ENCODE data around the gene RAD51B.

RAD51B gene

DNA sequence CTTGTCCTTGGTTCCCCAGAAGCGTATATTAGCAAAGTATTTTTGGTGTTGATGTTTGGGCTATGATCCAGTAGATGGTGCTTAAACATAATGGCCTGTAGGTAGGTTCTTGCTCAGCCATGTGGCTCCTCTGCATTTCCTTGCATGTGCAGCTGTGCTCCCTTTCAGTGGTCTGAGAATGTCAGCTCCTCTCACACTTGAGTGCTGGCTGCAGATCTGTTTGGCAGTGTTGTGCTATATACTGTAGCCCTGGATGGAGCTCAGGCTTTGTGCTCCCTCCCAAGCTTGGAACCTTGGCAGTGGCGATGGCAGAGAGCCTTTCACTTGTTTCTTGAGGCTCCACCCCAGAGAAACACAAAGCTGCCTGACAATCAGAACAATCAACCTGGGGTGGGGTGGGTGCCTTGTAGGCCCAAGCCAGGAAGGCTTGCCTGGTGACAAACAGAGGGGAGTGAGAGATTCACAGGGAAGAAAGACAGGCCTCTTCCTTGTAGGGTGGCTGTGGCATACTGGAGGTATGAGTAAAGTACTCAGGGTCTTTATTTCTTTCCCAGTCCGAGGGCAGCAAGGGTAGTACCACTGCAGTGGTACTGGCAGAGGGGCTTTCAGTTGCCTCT, 255.3 kb downstream of the RAD51B start:
- H3K4me3 ChIP-seq (ENCODE audit: low read depth, low read length) = no peak overlapping the region
- TF ChIP-seq, protein P1, sequence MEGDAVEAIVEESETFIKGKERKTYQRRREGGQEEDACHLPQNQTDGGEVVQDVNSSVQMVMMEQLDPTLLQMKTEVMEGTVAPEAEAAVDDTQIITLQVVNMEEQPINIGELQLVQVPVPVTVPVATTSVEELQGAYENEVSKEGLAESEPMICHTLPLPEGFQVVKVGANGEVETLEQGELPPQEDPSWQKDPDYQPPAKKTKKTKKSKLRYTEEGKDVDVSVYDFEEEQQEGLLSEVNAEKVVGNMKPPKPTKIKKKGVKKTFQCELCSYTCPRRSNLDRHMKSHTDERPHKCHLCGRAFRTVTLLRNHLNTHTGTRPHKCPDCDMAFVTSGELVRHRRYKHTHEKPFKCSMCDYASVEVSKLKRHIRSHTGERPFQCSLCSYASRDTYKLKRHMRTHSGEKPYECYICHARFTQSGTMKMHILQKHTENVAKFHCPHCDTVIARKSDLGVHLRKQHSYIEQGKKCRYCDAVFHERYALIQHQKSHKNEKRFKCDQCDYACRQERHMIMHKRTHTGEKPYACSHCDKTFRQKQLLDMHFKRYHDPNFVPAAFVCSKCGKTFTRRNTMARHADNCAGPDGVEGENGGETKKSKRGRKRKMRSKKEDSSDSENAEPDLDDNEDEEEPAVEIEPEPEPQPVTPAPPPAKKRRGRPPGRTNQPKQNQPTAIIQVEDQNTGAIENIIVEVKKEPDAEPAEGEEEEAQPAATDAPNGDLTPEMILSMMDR (IDR thresholded peaks at IDR 0.05; ENCODE audit: insufficient read depth, low read depth, low read length, missing control alignments) = no peak
- peak; percentile 55 for DNase-seq (ENCODE audit: low read depth)

- TF ChIP-seq, protein P1 (IDR thresholded peaks at IDR 0.05; ENCODE audit: insufficient read depth, low read depth, low read length, missing control alignments) = no peak
- no peak for DNase-seq (ENCODE audit: low read depth)
- no peak overlapping the region for H3K4me3 ChIP-seq (ENCODE audit: low read depth, low read length)
Measured at GRCh38 chr14:68075382-68076029, 255.9 kb downstream of the RAD51B start.

GRCh38 chr14:68076451-68076850, 256.9 kb downstream of the RAD51B start:
- H3K4me3 ChIP-seq (ENCODE audit: low read depth, low read length) = no peak overlapping the region
- TF ChIP-seq, protein P1 (IDR thresholded peaks at IDR 0.05; ENCODE audit: insufficient read depth, low read depth, low read length, missing control alignments) = no peak
- no peak for DNase-seq (ENCODE audit: low read depth)

DNA sequence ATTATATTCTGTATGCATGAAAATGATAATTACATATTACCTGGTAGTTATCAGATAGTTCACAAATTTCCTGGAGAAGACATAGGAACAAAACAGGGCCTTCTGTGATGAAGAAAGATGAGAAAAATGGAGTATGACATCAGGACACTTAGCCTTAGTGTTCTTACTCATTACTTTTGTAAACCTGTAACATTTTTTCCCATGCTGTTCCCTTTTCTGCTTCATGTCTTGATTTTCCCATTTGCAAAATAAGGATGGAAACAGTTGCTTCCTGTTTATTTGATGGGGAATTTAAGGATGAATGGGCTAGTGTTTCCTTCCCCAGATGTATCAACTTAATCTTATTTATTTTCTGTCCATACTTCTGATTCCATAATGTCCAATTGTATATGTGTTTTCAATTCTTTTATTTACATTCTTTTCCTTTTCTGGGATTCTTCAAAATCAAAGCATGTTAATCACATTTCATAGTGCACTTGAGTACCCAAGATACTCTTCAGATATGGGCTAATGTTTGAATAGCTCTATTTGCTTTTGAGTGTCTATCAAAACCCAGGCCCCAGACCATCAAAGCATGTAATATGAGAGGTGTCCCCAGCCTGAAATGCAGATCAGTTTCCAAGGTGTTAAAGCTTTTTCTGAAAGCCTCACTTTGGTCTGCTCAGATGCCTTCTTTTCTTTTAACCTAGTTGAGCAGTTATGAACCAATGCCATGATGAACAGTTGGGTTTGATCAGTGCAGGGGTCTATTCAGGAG, 260.5 kb downstream of the RAD51B start:
- H3K4me3 ChIP-seq (ENCODE audit: low read depth, low read length) = no peak overlapping the region
- no peak for DNase-seq (ENCODE audit: low read depth)
- TF ChIP-seq, protein P1 (IDR thresholded peaks at IDR 0.05; ENCODE audit: insufficient read depth, low read depth, low read length, missing control alignments) = no peak

- TF ChIP-seq, protein P1 (IDR thresholded peaks at IDR 0.05; ENCODE audit: insufficient read depth, low read depth, low read length, missing control alignments) = no peak
- H3K4me3 ChIP-seq (ENCODE audit: low read depth, low read length) = no peak overlapping the region
- peak; percentile 52 for DNase-seq (ENCODE audit: low read depth)
Measured at GRCh38 chr14:68081489-68081888, 261.9 kb downstream of the RAD51B start.

GRCh38 chr14:68082698-68083291, 263.2 kb downstream of the RAD51B start:
- DNase-seq (ENCODE audit: low read depth) = no peak
- TF ChIP-seq, protein P1 (IDR thresholded peaks at IDR 0.05; ENCODE audit: insufficient read depth, low read depth, low read length, missing control alignments) = no peak
- H3K4me3 ChIP-seq (ENCODE audit: low read depth, low read length) = no peak overlapping the region

Measured in GM12865 (cell line).